CD4-positive, alpha-beta memory T cell (primary cell): Measurements from ENCODE around the gene TBC1D23. TPM values are rescaled to one million over a fixed set of nuclear protein-coding genes. Genes with fewer than 3 reads are reported as not detected.
A peak's percentile ranks its signal among the peaks of the same experiment; 100 is the strongest.

Experiments used
- CTCF ChIA-PET: fragments of 350-600 bp; sonication (Branson Sonifier 250); formaldehyde crosslinking; loops from one replicate; lab custom pipeline; 2021; ENCODE audit warnings: inconsistent platforms; ENCODE audit not compliant: partially characterized antibody; lab: Charles Lee
- POLR2A ChIA-PET: fragments of 350-600 bp; sonication (Branson Sonifier 250); formaldehyde crosslinking; loops from one replicate; lab custom pipeline; 2021; ENCODE audit not compliant: partially characterized antibody; lab: Charles Lee
- DNase-seq, 5 donors: peaks; one replicate each; pipeline versions ENCODE4 v3.0.0 to v3.0.0-alpha.2; 2020 to 2022; ENCODE audit warnings: mixed read lengths in 1 of 5
- H3K27ac ChIP-seq: one replicate; pipeline ENCODE4 v1.7.0; 2013; ENCODE audit warnings: low read depth, low read length
- H3K27me3 ChIP-seq: 2 replicates; pipeline ENCODE4 v1.7.0; 2013; ENCODE audit warnings: mild to moderate bottlenecking, low read length, moderate library complexity; ENCODE audit not compliant: insufficient read depth
- H3K36me3 ChIP-seq: 2 replicates; pipeline ENCODE4 v1.7.0; 2013; ENCODE audit warnings: mild to moderate bottlenecking, low read length, moderate library complexity; ENCODE audit not compliant: insufficient read depth
- H3K4me1 ChIP-seq: 2 replicates; pipeline ENCODE4 v1.7.0; 2013; ENCODE audit warnings: mild to moderate bottlenecking, low read length, moderate library complexity; ENCODE audit not compliant: insufficient read depth
- H3K4me3 ChIP-seq, 2 donors: one replicate each; pipeline ENCODE4 v1.7.0; 2013; ENCODE audit warnings: low read length in 2 of 2, mild to moderate bottlenecking in 1 of 2
- H3K9me3 ChIP-seq, 2 donors: one replicate each; pipeline ENCODE4 v1.7.0; 2013; ENCODE audit warnings: low read length in 2 of 2, control low read depth in 1 of 2; ENCODE audit not compliant: control insufficient read depth in 1 of 2
- H3K27ac Mint-ChIP-seq, 7 donors: one replicate each; pipeline ENCODE4 v1.8.0; 2020 to 2021; ENCODE audit warnings: mixed read lengths in 7 of 7, mild to moderate bottlenecking in 6 of 7, inconsistent platforms in 3 of 7, moderate library complexity in 3 of 7
- H3K27me3 Mint-ChIP-seq, 2 donors: one replicate each; pipeline ENCODE4 v1.8.0; 2020 to 2021; ENCODE audit warnings: mixed read lengths in 2 of 2
- H3K36me3 Mint-ChIP-seq, 2 donors: one replicate each; pipeline ENCODE4 v1.8.0; 2020 to 2021; ENCODE audit warnings: mixed read lengths in 2 of 2, inconsistent platforms in 1 of 2, mild to moderate bottlenecking in 1 of 2
- H3K4me1 Mint-ChIP-seq, 4 donors: one replicate each; pipeline ENCODE4 v1.8.0; 2020 to 2021; ENCODE audit warnings: mixed read lengths in 4 of 4, mild to moderate bottlenecking in 1 of 4
- H3K4me3 Mint-ChIP-seq, 8 donors: one replicate each; pipeline ENCODE4 v1.8.0; 2020 to 2021; ENCODE audit warnings: mixed read lengths in 8 of 8, mild to moderate bottlenecking in 7 of 8, moderate library complexity in 6 of 8, inconsistent platforms in 3 of 8
- H3K9me3 Mint-ChIP-seq, 8 donors: one replicate each; pipeline ENCODE4 v1.8.0; 2020 to 2021; ENCODE audit warnings: mixed read lengths in 8 of 8, mild to moderate bottlenecking in 5 of 8, inconsistent platforms in 3 of 8, moderate library complexity in 1 of 8
- intact Hi-C: fragments of 100-400 bp; cut with micrococcal nuclease; formaldehyde crosslinking; loops from one replicate; pipeline ENCODE4 v1.15.1; 2023
- polyA plus RNA-seq, 2 donors: library from polyadenylated mRNA; unstranded; fragments of 300-500 nt; fragmentation: Illumina TruSeq; gene quantifications; one replicate each; pipeline ENCODE4 v1.2.3, GENCODE V29; 2021
- total RNA-seq, 2 experiments: library from RNA; stranded (reverse); gene quantifications; one replicate each; pipeline ENCODE4 v1.2.3, GENCODE V29; 2021

The TBC1D23 gene
- total and polyA plus RNA-seq, 4 experiments from 2014 or later, result 13.9 to 44.9 (median 31.1) TPM

GRCh38 chr3:100354850-100355249, 94.1 kb downstream of the TBC1D23 start:
- no peak overlapping the region for H3K27ac ChIP-seq
- intact Hi-C loops, result no loop called here
- Mint-ChIP-seq H3K36me3 (peaks cover 32 to 73% of the 10 kb centered on the region in 2 donors), H3K27me3 (no peaks in the 10 kb centered on the region), H3K27ac (peak overlapping the region in 2 of 7 donors; percentile 17 to 34), H3K9me3 (peaks cover 0 to 4% (median 0%) of the 10 kb centered on the region in 8 donors), H3K4me3 (no peak overlapping the region), H3K4me1 (no peaks in the 10 kb centered on the region)
- ChIA-PET CTCF (interaction anchor here (1.4 kb wide), 1 partner anchor 9 kb away, joined by 4 read pairs; no protein-coding TSS in a partner anchor), POLR2A (no interaction called here)
- H3K9me3 ChIP-seq, result no peaks in the 10 kb centered on the region
- H3K27me3 ChIP-seq, result no peaks in the 10 kb centered on the region
- H3K36me3 ChIP-seq, result peaks cover 11% of the 10 kb centered on the region
- no peak for DNase-seq
- no peaks in the 10 kb centered on the region for H3K4me1 ChIP-seq
- no peak overlapping the region for H3K4me3 ChIP-seq

GRCh38 chr3:100358413-100358812, 97.6 kb downstream of the TBC1D23 start:
- intact Hi-C loops, result no loop called here
- H3K27ac Mint-ChIP-seq, result peak overlapping the region in 3 of 7 donors; percentile 30 to 80 (median 63)
- POLR2A ChIA-PET, result no interaction called here

GRCh38 chr3:100359035-100359434, 98.2 kb downstream of the TBC1D23 start:
- DNase-seq, result no peak
- ChIA-PET POLR2A (no interaction called here), CTCF (no interaction called here)
- intact Hi-C loops, result no loop called here
- H3K4me3 ChIP-seq, result no peak overlapping the region
- no peaks in the 10 kb centered on the region for H3K27me3 Mint-ChIP-seq
- peaks cover 34 to 78% of the 10 kb centered on the region in 2 donors for H3K36me3 Mint-ChIP-seq
- H3K36me3 ChIP-seq, result no peaks in the 10 kb centered on the region
- no peak overlapping the region for H3K27ac ChIP-seq
- H3K9me3 ChIP-seq, result no peaks in the 10 kb centered on the region
- no peak overlapping the region for H3K4me3 Mint-ChIP-seq
- H3K4me1 Mint-ChIP-seq, result no peaks in the 10 kb centered on the region
- H3K27ac Mint-ChIP-seq, result peak overlapping the region in 2 of 7 donors; percentile 4 to 63
- peaks cover 0 to 5% (median 1%) of the 10 kb centered on the region in 8 donors for H3K9me3 Mint-ChIP-seq
- H3K4me1 ChIP-seq, result no peaks in the 10 kb centered on the region
- H3K27me3 ChIP-seq, result no peaks in the 10 kb centered on the region

More at GRCh38 chr3:100358413-100358812, 97.6 kb downstream of the TBC1D23 start:
- H3K4me1 Mint-ChIP-seq, result no peaks in the 10 kb centered on the region
- H3K36me3 Mint-ChIP-seq, result peaks cover 31 to 74% of the 10 kb centered on the region in 2 donors
- H3K9me3 ChIP-seq, result no peaks in the 10 kb centered on the region
- no peaks in the 10 kb centered on the region for H3K36me3 ChIP-seq
- H3K4me3 ChIP-seq, result no peak overlapping the region
- H3K4me3 Mint-ChIP-seq, result no peak overlapping the region
- no peaks in the 10 kb centered on the region for H3K27me3 Mint-ChIP-seq
- no peaks in the 10 kb centered on the region for H3K27me3 ChIP-seq
- no peak for DNase-seq
- peaks cover 0 to 5% (median 1%) of the 10 kb centered on the region in 8 donors for H3K9me3 Mint-ChIP-seq
- no peak overlapping the region for H3K27ac ChIP-seq
- CTCF ChIA-PET, result no interaction called here
- H3K4me1 ChIP-seq, result no peaks in the 10 kb centered on the region

GRCh38 chr3:100360757-100361496, 100.1 kb downstream of the TBC1D23 start:
- ChIA-PET POLR2A (no interaction called here), CTCF (interaction anchor here (0.7 to 1.4 kb wide), 2 partner anchors 15 to 17 kb away, joined by 3 to 4 read pairs; no protein-coding TSS in a partner anchor)
- Histone ChIP-seq H3K27ac (no peak overlapping the region), H3K36me3 (peaks cover 8% of the 10 kb centered on the region), H3K27me3 (no peaks in the 10 kb centered on the region), H3K4me1 (no peaks in the 10 kb centered on the region), H3K9me3 (no peaks in the 10 kb centered on the region), H3K4me3 (no peak overlapping the region)
- intact Hi-C loops, result no loop called here
- Mint-ChIP-seq H3K9me3 (peaks cover 0 to 5% (median 1%) of the 10 kb centered on the region in 8 donors), H3K4me3 (no peak overlapping the region), H3K27ac (peak overlapping the region in 4 of 7 donors; percentile 7 to 78 (median 68)), H3K4me1 (no peaks in the 10 kb centered on the region), H3K36me3 (peaks cover 44 to 79% of the 10 kb centered on the region in 2 donors), H3K27me3 (no peaks in the 10 kb centered on the region)
- DNase-seq, result no peak

GRCh38 chr3:100361897-100362296, 101.1 kb downstream of the TBC1D23 start:
- H3K4me3 ChIP-seq, result no peak overlapping the region
- DNase-seq, result no peak
- Mint-ChIP-seq H3K9me3 (peaks cover 0 to 5% (median 1%) of the 10 kb centered on the region in 8 donors), H3K4me1 (no peaks in the 10 kb centered on the region), H3K27me3 (no peaks in the 10 kb centered on the region), H3K36me3 (peaks cover 47 to 77% of the 10 kb centered on the region in 2 donors), H3K27ac (no peak overlapping the region), H3K4me3 (no peak overlapping the region)
- peaks cover 8% of the 10 kb centered on the region for H3K36me3 ChIP-seq
- POLR2A ChIA-PET, result no interaction called here
- CTCF ChIA-PET, result no interaction called here
- no peak overlapping the region for H3K27ac ChIP-seq
- no peaks in the 10 kb centered on the region for H3K9me3 ChIP-seq
- intact Hi-C loops, result no loop called here
- no peaks in the 10 kb centered on the region for H3K4me1 ChIP-seq
- no peaks in the 10 kb centered on the region for H3K27me3 ChIP-seq

GRCh38 chr3:100364421-100364820, 103.6 kb downstream of the TBC1D23 start:
- Histone ChIP-seq H3K4me1 (no peaks in the 10 kb centered on the region), H3K9me3 (no peaks in the 10 kb centered on the region), H3K36me3 (peaks cover 8% of the 10 kb centered on the region), H3K4me3 (no peak overlapping the region), H3K27ac (no peak overlapping the region), H3K27me3 (no peaks in the 10 kb centered on the region)
- intact Hi-C loops, result no loop called here
- Mint-ChIP-seq H3K27ac (no peak overlapping the region), H3K36me3 (peaks cover 57 to 82% of the 10 kb centered on the region in 2 donors), H3K4me3 (no peak overlapping the region), H3K27me3 (no peaks in the 10 kb centered on the region), H3K9me3 (peaks cover 0 to 5% (median 1%) of the 10 kb centered on the region in 8 donors), H3K4me1 (no peaks in the 10 kb centered on the region)
- POLR2A ChIA-PET, result no interaction called here
- no peak for DNase-seq
- CTCF ChIA-PET, result interaction anchor here (0.9 kb wide), 1 partner anchor 10 kb away, joined by 4 read pairs; no protein-coding TSS in a partner anchor

GRCh38 chr3:100366424-100366823, 105.6 kb downstream of the TBC1D23 start:
- no peak for DNase-seq
- Mint-ChIP-seq H3K27me3 (no peaks in the 10 kb centered on the region), H3K9me3 (peaks cover 0 to 5% (median 1%) of the 10 kb centered on the region in 8 donors), H3K27ac (no peak overlapping the region), H3K4me3 (no peak overlapping the region), H3K4me1 (no peaks in the 10 kb centered on the region), H3K36me3 (peaks cover 58 to 79% of the 10 kb centered on the region in 2 donors)
- intact Hi-C loops, result no loop called here
- ChIA-PET POLR2A (no interaction called here), CTCF (interaction anchor here (1.3 kb wide), 1 partner anchor 33 kb away, joined by 3 read pairs; no protein-coding TSS in a partner anchor)
- peaks cover 17% of the 10 kb centered on the region for H3K36me3 ChIP-seq
- no peak overlapping the region for H3K4me3 ChIP-seq
- H3K4me1 ChIP-seq, result no peaks in the 10 kb centered on the region
- H3K27ac ChIP-seq, result no peak overlapping the region
- no peaks in the 10 kb centered on the region for H3K9me3 ChIP-seq
- no peaks in the 10 kb centered on the region for H3K27me3 ChIP-seq
